GM10847 (cell line): Measurements from ENCODE around the gene TCTN3.
A peak's percentile ranks its signal among the peaks of the same experiment; 100 is the strongest.

Source experiments
- POLR2A ChIP-seq: IDR thresholded peaks from 2 replicates; pipeline ENCODE4 v1.6.1; 2011; ENCODE audit not compliant: insufficient read length; ENCODE audit errors: extremely low read depth

The TCTN3 gene, protein sequence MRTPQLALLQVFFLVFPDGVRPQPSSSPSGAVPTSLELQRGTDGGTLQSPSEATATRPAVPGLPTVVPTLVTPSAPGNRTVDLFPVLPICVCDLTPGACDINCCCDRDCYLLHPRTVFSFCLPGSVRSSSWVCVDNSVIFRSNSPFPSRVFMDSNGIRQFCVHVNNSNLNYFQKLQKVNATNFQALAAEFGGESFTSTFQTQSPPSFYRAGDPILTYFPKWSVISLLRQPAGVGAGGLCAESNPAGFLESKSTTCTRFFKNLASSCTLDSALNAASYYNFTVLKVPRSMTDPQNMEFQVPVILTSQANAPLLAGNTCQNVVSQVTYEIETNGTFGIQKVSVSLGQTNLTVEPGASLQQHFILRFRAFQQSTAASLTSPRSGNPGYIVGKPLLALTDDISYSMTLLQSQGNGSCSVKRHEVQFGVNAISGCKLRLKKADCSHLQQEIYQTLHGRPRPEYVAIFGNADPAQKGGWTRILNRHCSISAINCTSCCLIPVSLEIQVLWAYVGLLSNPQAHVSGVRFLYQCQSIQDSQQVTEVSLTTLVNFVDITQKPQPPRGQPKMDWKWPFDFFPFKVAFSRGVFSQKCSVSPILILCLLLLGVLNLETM

GRCh38 chr10:95693668-95694534 lies at the start of gene TCTN3:
TCTN3 (minus strand) TSS chr10:95693927; CDS start chr10:95693899, 28 bp downstream.
- peak; percentile 58 for TF ChIP-seq POLR2A

DNA sequence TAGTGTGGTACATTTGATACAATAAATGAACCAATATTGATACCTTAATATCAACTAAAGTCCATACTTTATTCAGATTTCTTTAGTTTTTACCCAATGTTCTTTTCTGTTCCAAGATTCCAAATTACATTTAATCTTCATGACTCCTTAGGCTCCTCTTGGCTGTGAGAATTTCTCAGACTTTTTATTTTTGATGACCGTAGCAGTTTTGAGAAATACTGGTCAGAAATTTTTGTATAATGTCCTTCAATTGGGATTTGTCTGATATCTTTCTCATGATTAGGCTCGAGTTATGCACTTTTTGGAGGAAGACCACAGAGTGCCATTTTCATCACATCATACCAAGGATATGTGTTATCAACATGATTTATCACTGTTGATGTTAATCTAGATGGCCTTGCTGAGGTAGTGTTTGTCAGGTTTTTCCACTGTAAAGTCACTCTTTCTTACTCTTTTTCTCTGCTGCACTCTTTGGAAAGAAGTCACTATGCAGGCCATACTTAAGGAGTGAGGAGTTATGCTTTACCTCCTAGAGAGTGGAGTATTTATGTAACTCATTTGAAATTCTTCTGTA lies 49.3 kb upstream of the TCTN3 start:
- TF ChIP-seq POLR2A, result no peak

DNA sequence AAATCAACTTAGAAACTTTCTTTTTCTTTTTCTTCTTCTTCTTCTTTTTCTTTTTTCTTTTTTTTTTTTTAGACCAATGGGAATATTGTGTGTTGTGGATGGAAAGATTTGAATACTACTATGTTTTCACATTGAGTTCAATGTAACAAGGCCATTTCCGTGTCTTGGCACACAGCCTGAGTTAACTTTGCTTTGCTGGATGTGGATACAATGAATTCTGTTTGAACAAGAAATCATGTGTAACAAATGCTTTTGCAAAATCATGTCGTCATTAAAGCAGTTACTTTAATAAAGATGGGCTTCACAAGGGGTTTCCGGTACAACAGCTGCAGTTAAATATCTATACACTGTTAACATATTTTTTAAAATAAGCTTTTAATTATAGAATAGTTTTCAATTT lies 48.8 kb upstream of the TCTN3 start:
- no peak for TF ChIP-seq POLR2A

DNA sequence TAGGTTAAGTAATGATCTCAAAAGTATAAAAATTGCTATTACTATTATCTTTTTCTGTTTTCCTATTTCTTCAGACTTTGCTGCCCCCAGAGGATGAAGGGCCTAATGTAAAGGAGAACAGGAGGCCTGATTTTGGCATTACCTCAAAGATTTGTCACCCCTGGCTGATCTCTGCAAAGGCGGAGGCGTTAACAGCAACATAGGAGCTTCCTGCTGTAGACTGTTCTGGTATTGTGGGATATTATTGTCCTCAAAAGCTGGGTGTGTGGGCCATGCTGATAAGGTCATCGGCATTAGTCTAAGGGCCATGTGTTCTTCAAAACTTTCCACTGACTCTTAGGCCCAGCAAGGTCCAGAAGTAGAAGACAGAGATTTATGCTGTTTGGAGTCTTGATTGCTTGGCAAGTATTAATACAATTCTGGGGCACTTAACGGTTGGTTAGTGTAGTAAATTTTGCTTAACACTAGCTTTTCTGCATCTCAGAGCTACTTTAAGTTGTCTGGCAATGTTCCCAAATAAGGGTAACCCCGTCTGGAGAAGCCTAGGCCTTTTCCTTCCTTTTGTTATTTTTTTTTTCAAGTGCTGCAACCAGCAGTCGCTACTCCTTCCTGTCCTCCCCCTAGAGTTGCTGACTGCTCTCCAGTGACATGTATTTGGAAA lies 48.2 kb upstream of the TCTN3 start:
- TF ChIP-seq POLR2A, result no peak

DNA sequence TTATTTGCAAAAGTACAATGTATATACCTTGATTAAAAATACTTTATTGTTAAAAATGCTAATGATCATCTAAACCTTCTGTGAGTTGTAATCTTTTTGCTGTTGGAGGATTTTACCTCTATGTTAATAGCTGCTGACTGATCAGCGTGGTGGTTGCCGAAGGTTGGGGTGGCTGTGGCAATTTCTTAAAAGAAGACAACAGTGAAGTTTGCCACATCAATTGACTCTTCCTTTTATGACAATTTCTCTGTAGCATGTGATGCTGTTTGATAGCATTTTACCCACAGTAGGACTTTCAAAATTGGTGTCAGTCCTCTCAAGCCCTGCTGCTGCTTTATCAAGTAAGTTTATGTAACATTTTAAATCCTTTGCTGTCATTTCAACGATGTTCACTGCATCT lies 45.3 kb upstream of the TCTN3 start:
- no peak for TF ChIP-seq POLR2A

- TF ChIP-seq POLR2A, result no peak
These were observed 36.5 kb upstream of the TCTN3 start for GRCh38 chr10:95730233-95730632.

DNA sequence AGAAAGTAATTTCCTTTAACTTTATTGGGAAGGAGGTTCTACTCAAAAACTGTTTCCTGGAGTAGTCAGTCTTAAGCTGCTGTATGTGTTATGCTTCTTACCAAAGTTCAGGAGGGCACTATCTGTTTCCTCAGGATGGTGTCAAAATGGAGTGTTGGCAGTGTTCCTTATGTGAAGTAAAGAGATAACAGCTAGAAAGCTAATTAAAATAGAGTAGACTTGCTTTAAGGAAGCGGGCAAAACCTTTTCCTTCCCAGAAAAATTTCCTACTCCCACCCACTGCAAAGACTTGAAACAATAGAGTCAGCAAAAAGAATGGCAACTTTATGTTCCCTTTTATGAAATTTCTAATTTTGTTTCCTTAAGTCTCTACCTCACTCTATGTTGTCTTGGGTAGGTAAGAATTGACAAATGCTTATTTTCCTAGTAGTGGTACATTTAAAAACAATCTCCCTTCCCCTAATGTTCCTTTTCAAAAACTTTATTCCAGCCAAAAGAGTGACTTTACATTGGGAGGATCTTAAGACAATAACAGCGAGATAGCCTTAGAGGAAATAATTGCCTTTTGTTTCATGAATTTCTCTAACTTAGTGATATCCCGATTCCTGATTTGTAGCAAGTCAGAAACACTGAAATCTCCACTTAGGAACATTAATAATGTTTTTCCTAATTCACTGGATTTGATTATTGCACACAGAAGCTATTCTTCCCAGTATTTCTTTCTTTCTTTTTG lies 35.8 kb upstream of the TCTN3 start:
- TF ChIP-seq POLR2A, result no peak

GRCh38 chr10:95728526-95728925 lies 34.8 kb upstream of the TCTN3 start:
- no peak for TF ChIP-seq POLR2A

- no peak for TF ChIP-seq POLR2A
These were observed 23.1 kb upstream of the TCTN3 start for GRCh38 chr10:95716866-95717265.

DNA sequence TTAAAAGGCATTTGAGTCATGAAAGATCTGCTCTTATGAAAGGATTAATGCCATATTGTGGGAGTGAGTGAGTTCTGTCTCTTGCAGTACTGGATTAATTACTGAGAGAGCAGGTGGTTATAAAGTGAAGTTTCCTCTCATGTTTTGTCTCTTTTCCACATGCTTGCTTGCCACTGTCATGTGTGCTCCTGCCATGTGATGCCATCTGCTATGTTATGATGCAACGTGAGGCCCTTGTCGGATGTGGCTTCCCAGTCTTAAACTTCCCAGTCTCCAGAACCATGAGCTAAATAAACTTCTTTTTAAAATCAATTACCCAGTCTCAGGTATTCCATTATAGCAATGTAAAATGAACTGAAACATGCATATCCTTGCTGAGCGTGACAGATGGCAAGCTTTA lies 22.7 kb upstream of the TCTN3 start:
- no peak for TF ChIP-seq POLR2A

- no peak for TF ChIP-seq POLR2A
These were observed 17.8 kb upstream of the TCTN3 start for GRCh38 chr10:95711492-95711891.

DNA sequence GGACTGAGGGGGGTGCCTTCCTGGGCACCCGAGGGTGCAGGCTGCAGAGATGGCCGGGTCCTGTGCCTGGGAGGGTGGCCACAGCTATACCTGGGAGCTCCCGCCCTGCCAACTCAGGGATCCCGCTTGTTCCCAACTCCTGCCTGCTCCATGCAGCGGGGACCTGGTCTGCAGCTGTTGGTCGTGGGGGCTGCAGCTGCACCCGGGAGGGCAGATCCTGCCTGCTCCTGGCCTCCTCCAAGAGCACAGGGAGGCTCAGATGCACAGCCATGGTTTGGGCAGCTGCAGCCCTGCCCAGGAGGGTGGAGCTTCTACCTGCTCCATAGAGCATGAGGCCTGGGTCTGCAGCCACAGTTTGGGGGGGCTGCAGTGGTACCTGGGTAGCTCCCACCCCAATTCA lies 13.3 kb upstream of the TCTN3 start:
- TF ChIP-seq POLR2A, result no peak

- TF ChIP-seq POLR2A, result no peak
These were observed 12.8 kb upstream of the TCTN3 start for GRCh38 chr10:95706573-95706972.

- no peak for TF ChIP-seq POLR2A
These were observed 4.7 kb upstream of the TCTN3 start for GRCh38 chr10:95698415-95698814.
